HFFc6 (cell line): ENCODE measurements around the gene METAP1D. TPM values are rescaled to one million over a fixed set of nuclear protein-coding genes. Genes with fewer than 3 reads are reported as not detected.
A peak's percentile ranks its signal among the peaks of the same experiment; 100 is the strongest.

ENCODE experiments used
- DNase-seq: peaks from one replicate; pipeline ENCODE4 v3.0.0-alpha.2; 2018
- H3K27ac Mint-ChIP-seq: 2 replicates; pipeline ENCODE4 v1.8.0; 2020; ENCODE audit warnings: mild to moderate bottlenecking, mixed read lengths
- H3K27me3 Mint-ChIP-seq: 2 replicates; pipeline ENCODE4 v1.8.0; 2021; ENCODE audit warnings: mild to moderate bottlenecking, moderate library complexity, mixed read lengths; ENCODE audit not compliant: insufficient read depth
- H3K36me3 Mint-ChIP-seq: 2 replicates; pipeline ENCODE4 v1.8.0; 2021; ENCODE audit warnings: low read depth, mixed read lengths
- H3K4me1 Mint-ChIP-seq: 2 replicates; pipeline ENCODE4 v1.8.0; 2020; ENCODE audit warnings: low read depth, mixed read lengths
- H3K4me3 Mint-ChIP-seq: 2 replicates; pipeline ENCODE4 v1.8.0; 2020; ENCODE audit warnings: mild to moderate bottlenecking, moderate library complexity, mixed read lengths
- H3K9me3 Mint-ChIP-seq: 2 replicates; pipeline ENCODE4 v1.8.0; 2020; ENCODE audit warnings: mild to moderate bottlenecking, mixed read lengths
- CTCF ChIP-seq: fragments of 200-600 bp; sonication (generic); IDR thresholded peaks from 2 replicates; pipeline ENCODE4 v1.5.0; 2021; ENCODE audit warnings: antibody characterized with exemption, mild to moderate bottlenecking
- total RNA-seq, 6 experiments: library from RNA; stranded (reverse); fragmentation: NEBNext Ultra II Directional; extraction: Animal tissue kit (Norgen Biotek cat#: 25700); gene quantifications; 2 replicates in 1 of 6; 3 replicates in 5 of 6; pipeline ENCODE4 v1.2.3, GENCODE V29; 2021

METAP1D gene
- total RNA-seq, 6 experiments from 2014 or later: 5.3 to 7.5 (median 6.2) TPM

DNA sequence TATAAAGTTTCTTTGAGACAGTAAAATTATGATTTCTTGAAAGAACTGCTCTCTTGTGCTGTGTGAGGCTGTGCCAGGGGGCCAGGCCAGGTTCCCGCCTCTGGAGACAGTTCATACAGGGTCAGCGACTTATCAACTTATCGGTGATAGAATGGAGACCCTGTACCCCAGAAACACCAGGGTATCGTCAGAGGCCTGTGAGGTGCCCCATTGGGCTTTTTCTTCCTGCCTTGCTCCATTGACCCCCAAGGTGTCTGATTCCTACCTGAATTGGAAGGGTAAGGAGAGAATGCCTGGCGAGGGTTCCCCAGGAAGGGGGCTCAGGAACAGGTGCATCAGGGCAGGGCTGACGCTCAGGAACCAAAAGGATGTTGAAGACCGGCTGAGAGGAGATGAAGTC lies 89.9 kb downstream of the METAP1D start:
- no peak for TF ChIP-seq CTCF
- Mint-ChIP-seq H3K4me1 (peaks cover 74% of the 10 kb centered on the region), H3K9me3 (no peaks in the 10 kb centered on the region), H3K36me3 (peaks cover 29% of the 10 kb centered on the region), H3K4me3 (peak overlapping the region; percentile 45; the same call in 1 of the 2 replicates), H3K27ac (peak overlapping the region; percentile 99; the same call in 1 of the 2 replicates), H3K27me3 (peaks cover 45% of the 10 kb centered on the region)
- no peak for DNase-seq

GRCh38 chr2:172090044-172090961 lies 90.5 kb downstream of the METAP1D start:
- H3K4me1 Mint-ChIP-seq: peaks cover 73% of the 10 kb centered on the region
- TF ChIP-seq CTCF: no peak
- H3K9me3 Mint-ChIP-seq: no peaks in the 10 kb centered on the region
- H3K27ac Mint-ChIP-seq: peak overlapping the region; percentile 99
- DNase-seq: peak; percentile 19
- peak overlapping the region; percentile 45; the same call in 1 of the 2 replicates for H3K4me3 Mint-ChIP-seq
- peaks cover 29% of the 10 kb centered on the region for H3K36me3 Mint-ChIP-seq
- peaks cover 44% of the 10 kb centered on the region for H3K27me3 Mint-ChIP-seq

GRCh38 chr2:172091000-172091641 lies 91.4 kb downstream of the METAP1D start:
- Mint-ChIP-seq H3K9me3 (no peaks in the 10 kb centered on the region), H3K27ac (peak overlapping the region; percentile 99), H3K4me1 (peaks cover 76% of the 10 kb centered on the region), H3K27me3 (peaks cover 39% of the 10 kb centered on the region), H3K36me3 (peaks cover 29% of the 10 kb centered on the region), H3K4me3 (peak overlapping the region; percentile 45; the same call in 1 of the 2 replicates)
- no peak for TF ChIP-seq CTCF
- DNase-seq: no peak

GRCh38 chr2:172091761-172092566 lies 92.2 kb downstream of the METAP1D start:
- Mint-ChIP-seq H3K27ac (peak overlapping the region; percentile 76; the same call in 1 of the 2 replicates), H3K27me3 (peaks cover 36% of the 10 kb centered on the region; the same call in 1 of the 2 replicates), H3K36me3 (peaks cover 25% of the 10 kb centered on the region), H3K4me1 (peaks cover 79% of the 10 kb centered on the region), H3K9me3 (no peaks in the 10 kb centered on the region), H3K4me3 (peak overlapping the region; percentile 83; the same call in 1 of the 2 replicates)
- TF ChIP-seq CTCF: no peak
- no peak for DNase-seq
